HAP-1 (cell line): ENCODE results near the gene CA5B.
"Not testable (repeated sequence)": the region's sequence is repeated elsewhere in the genome, so short reads cannot be mapped to it uniquely, and the experiment has no call there.

Source experiments
- DNase-seq, 2 experiments: peaks; one replicate each; pipeline ENCODE4 v3.0.0-alpha.2; 2016 to 2020; ENCODE audit warnings: low spot score in 2 of 2
- H3K27me3 ChIP-seq: fragments of 250-450 bp; sonication (Bioruptor Pico); 2 replicates; pipeline ENCODE4 v1.5.1; 2020; ENCODE audit warnings: low read depth, mild to moderate bottlenecking, moderate library complexity
- H3K36me3 ChIP-seq: fragments of 250-450 bp; sonication (Bioruptor Pico); replicated peaks from 2 replicates; pipeline ENCODE4 v1.5.1; 2020; ENCODE audit warnings: mild to moderate bottlenecking
- H3K4me1 ChIP-seq: fragments of 250-450 bp; sonication (Bioruptor Pico); 2 replicates; pipeline ENCODE4 v1.5.1; 2020; ENCODE audit warnings: mild to moderate bottlenecking
- H3K4me3 ChIP-seq: fragments of 250-450 bp; sonication (Bioruptor Pico); 2 replicates; pipeline ENCODE4 v1.5.1; 2020; ENCODE audit warnings: mild to moderate bottlenecking, moderate library complexity
- H3K9me3 ChIP-seq: fragments of 250-450 bp; sonication (Bioruptor Pico); 2 replicates; pipeline ENCODE4 v1.5.1; 2020; ENCODE audit warnings: mild to moderate bottlenecking, moderate library complexity
- in situ Hi-C: fragments of 300-500 bp; cut with MboI; formaldehyde crosslinking; loops from 3 replicates; pipeline ENCODE4 v1.14.3; 2020; ENCODE audit warnings: low sequenced_read_pairs, inconsistent platforms, mixed read lengths

The CA5B gene, protein sequence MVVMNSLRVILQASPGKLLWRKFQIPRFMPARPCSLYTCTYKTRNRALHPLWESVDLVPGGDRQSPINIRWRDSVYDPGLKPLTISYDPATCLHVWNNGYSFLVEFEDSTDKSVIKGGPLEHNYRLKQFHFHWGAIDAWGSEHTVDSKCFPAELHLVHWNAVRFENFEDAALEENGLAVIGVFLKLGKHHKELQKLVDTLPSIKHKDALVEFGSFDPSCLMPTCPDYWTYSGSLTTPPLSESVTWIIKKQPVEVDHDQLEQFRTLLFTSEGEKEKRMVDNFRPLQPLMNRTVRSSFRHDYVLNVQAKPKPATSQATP

DNA sequence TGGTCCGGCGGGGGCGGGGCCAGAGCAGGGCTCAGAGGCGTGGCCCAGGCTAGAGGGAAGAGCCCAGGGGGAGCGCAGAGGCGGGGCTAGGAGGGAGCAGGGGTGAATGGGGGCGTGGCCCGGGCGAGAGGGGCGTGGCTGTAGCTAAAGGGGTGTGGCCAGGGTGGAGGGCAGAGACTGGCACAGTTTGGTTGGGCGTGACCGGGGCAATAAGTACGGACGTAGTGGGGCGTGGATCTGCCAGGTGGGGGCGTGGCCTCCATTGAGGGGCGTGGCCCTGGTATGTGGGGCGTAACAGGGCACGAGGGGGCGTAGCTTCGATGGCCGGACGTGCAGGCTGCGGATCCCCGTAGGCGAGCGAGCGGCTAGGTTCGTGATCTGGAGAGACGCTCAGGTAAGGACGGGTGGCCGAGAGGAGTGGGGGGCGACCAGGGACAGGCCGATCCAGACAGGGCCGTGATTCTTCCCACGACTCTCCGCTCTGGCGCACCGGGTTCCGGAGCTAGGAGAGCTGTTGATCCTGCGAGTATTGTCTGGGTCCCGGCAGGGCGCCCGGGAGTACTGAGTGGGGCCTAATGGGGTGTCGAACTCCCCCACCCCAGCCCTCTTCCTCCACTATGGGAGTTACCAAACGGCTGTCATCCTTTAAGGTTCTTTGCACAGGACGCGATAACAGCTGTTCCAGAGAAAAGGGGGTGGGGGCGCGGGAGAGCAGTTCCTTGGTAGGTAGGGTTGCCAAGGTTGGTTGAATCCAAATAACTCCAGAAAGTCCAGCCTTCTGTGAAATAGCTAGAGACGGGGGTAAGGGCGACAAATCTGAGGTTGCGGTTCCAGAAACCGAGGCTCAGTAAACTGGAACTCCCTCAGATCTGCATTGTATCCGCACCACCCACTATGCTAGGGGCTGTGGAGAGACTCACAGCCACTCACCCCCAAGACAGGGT is at the start of gene CA5B:
Gene CA5B, plus strand, starts transcription at position 312 of the 944 bp plus-strand sequence. CDS start 11,754 bp downstream, outside the sequence.
- Histone ChIP-seq H3K27me3 (no peaks in the 10 kb centered on the region), H3K36me3 (no peaks in the 10 kb centered on the region), H3K4me1 (peaks cover 22% of the 10 kb centered on the region), H3K9me3 (no peaks in the 10 kb centered on the region), H3K4me3 (peak within 1 kb of the TSS; percentile 57)
- in situ Hi-C loops, result no loop called here
- peak; percentile 93 to 100 for DNase-seq

DNA sequence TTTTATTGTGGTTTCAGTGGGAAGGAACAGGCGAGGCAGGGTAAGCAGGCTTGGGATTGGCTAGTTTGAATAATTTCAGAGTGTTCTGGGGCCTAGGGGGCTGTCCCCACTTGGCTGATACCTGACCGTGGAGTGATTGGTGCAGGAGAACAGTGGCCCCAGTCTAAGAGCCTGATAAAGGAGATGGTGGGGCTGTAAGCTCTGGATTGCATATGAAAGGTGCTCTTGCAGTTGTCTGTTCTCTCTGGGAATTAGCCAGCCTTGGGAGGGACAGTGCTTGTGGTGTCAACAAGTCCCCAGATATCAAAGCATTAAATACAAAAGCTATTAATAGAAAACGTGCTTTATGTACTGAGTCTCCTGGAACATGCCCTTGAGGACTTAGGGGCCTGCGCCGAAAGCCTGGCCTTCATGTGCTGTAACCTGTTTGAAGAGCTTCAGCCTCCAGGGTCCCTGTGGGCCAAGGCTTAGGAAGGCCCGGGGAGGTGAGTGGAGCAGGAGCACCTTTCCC is 43.1 kb upstream of the CA5B start:
- Histone ChIP-seq H3K9me3 (no peaks in the 10 kb centered on the region), H3K4me1 (no peaks in the 10 kb centered on the region), H3K36me3 (peaks cover 43% of the 10 kb centered on the region), H3K27me3 (no peaks in the 10 kb centered on the region), H3K4me3 (no peak overlapping the region)
- DNase-seq, result peak in 1 of 2 experiments; percentile 26
- in situ Hi-C loops, result loop anchor here (25.0 kb wide), 1 partner anchor 208 kb away; the partner anchor contains the start of gene PIR

DNA sequence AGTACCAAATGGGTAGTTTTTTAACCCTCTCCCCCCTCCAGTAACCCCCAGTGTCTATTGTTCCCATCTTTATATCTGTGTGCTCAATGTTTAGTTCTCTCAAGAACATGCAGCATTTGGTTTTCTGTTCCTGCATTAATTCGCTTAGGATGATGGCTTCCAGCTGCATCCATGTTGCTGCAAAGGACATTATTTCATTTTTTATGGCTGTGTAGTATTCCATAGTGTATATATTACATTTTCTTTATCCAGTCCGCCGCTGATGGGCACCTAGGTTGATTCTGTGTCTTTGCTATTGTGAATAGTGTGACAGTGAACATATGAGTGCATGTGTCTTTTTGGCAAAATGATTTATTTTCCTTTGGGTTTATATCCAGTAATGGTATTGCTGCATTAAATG is 41.6 kb upstream of the CA5B start:
- Histone ChIP-seq H3K4me3 (no peak overlapping the region), H3K36me3 (peaks cover 43% of the 10 kb centered on the region)

DNA sequence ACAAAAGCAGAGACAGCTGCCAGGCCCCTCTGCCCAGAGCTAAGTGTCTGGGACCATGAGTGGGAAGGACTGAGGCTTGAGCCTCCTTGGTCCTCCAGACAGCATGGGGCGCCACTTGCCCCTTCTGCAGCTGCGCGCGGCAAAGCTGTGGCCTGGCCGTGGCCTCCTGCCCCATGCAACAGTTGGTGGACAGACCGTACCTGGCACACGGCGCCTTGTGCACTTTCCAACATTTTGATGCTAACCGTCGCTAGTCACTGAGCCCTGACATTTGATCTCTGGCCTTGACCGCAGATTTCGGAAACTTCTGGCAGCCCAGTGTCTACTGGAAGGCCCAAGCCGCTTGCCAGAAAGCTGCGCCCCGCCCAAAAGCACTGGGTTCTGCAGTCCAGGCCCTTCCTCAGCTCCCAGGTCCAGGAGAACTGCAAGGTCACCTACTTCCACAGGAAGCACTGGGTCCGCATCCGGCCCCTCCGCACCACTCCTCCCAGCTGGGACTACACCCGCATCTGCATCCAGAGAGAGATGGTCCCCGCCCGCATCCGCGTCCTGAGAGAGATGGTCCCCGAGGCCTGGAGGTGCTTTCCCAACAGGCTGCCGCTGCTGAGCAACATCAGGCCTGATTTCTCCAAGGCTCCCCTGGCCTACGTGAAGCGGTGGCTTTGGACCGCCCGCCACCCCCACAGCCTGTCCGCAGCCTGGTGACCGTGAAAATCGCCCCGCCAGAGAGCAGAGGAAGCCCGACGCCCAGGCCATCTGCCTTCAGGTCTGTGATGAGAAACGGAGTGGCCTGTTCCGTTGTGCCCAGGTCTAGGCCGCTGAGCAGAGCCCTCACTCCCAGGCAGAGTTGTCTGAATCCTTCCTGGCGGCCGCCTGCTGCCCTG is 35.3 kb upstream of the CA5B start:
- H3K4me1 ChIP-seq, result no peaks in the 10 kb centered on the region
- no peak overlapping the region for H3K4me3 ChIP-seq
- peaks cover 17% of the 10 kb centered on the region for H3K36me3 ChIP-seq
- no peak for DNase-seq
- no peaks in the 10 kb centered on the region for H3K27me3 ChIP-seq
- in situ Hi-C loops, result no loop called here
- H3K9me3 ChIP-seq, result no peaks in the 10 kb centered on the region

More for the DNA sequence above, 41.6 kb upstream of the CA5B start:
- DNase-seq, result no peak
- Histone ChIP-seq H3K27me3 (no peaks in the 10 kb centered on the region), H3K9me3 (no peaks in the 10 kb centered on the region), H3K4me1 (no peaks in the 10 kb centered on the region)
- in situ Hi-C loops, result loop anchor here (25.0 kb wide), 1 partner anchor 209 kb away; the partner anchor contains the start of gene PIR

DNA sequence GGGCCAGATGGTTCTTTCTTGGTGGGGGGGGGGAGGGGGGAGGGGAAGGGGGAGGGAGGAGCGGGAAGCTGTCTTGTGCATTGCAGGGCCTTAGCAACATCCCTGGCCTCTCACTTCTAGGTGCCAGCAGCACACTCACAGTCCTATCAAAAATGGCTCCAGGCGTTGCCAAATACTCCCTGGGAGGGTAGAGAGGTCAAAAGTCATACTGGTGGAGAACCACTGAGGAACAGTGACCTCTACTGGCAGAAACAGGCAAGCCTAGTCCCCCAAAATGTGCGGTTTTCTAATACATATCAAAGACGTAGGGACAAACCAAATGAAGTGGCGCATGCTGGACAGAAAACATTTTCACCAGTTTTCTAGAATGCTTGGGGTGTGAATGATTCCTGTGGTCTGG is 34.3 kb upstream of the CA5B start:
- in situ Hi-C loops, H3K4me1 ChIP-seq, H3K4me3 ChIP-seq, H3K9me3 ChIP-seq, DNase-seq, H3K27me3 ChIP-seq: not testable (repeated sequence)
- peaks cover 11% of the 10 kb centered on the region for H3K36me3 ChIP-seq

DNA sequence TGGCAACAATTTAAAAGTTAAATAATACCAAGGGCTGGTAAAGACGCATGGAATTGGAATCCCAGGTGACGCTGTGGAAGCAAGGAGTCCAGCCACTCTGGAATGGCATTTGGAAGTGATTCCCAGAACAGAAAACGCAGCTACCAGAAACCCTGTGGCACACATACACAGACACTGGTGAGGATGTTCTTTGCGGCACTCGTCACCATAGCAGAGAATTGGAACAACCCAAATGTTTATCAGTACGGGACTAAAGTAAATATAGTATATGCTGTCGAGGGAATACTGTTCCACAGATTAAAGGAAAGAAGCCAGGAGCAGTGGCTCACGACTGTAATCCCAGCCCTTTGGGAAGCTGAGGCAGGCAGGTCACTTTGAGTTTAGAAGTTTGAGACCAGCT is 33.8 kb upstream of the CA5B start:
- H3K9me3 ChIP-seq, H3K4me1 ChIP-seq, in situ Hi-C loops, H3K4me3 ChIP-seq, DNase-seq, H3K27me3 ChIP-seq: not testable (repeated sequence)
- peaks cover 11% of the 10 kb centered on the region for H3K36me3 ChIP-seq

DNA sequence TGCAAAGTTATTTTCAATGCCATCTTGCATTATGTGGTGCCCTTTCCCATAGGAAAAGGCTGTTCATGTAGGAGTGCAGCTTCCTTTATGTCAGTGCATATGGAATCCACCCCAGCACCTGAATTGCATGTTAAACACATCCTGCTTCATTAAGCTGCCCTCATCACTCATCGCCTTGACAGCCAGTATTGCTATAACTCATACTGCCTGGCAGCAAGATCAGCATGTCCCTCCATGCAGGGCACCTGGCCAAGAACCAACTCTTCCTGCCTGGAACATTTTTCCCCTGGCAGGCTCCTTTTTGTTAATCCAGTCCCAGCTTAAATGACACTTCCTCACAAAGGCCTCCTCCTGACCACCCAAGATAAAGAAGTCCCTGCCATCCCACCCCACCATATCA is 23.5 kb upstream of the CA5B start:
- Histone ChIP-seq H3K27me3 (no peaks in the 10 kb centered on the region), H3K4me1 (peaks cover 7% of the 10 kb centered on the region; the same call in 1 of the 2 replicates), H3K36me3 (no peaks in the 10 kb centered on the region), H3K9me3 (no peaks in the 10 kb centered on the region), H3K4me3 (no peak overlapping the region)
- no peak for DNase-seq
- in situ Hi-C loops, result no loop called here

DNA sequence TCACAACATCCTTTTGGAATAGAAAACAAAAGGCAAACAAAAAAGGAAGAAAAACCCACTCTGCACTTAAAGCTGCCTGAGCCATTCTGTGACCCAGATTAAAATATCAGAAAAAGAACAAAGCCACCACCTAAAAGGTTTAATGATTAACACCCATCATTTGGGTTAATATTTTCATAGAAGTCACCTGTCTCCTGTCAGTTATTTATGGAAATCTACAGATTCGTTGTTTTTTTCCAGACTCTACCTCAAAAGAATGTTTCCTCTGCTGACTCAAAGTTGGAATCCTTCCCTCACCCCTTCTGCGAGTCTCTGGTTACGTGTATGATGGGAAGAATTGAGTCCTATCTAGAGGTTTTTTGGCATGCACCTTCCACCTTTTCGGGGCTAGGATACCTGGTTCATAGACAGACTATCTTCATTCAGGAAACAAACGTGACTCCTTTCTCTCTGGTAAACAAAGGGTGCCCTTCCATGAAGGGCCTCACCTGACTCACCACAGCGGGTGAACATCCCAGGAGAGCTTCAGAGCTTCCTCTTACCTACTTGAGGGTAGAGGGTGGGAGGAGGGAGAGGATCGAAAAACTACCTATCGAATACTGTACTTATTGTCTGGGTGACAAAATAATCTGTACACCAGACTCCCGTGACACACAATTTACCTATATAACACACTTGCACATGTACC is 19.6 kb upstream of the CA5B start:
- Histone ChIP-seq H3K9me3 (no peaks in the 10 kb centered on the region), H3K27me3 (no peaks in the 10 kb centered on the region), H3K36me3 (no peaks in the 10 kb centered on the region; the same call in 1 of the 2 replicates), H3K4me3 (no peak overlapping the region), H3K4me1 (no peaks in the 10 kb centered on the region)
- in situ Hi-C loops, result no loop called here
- no peak for DNase-seq

DNA sequence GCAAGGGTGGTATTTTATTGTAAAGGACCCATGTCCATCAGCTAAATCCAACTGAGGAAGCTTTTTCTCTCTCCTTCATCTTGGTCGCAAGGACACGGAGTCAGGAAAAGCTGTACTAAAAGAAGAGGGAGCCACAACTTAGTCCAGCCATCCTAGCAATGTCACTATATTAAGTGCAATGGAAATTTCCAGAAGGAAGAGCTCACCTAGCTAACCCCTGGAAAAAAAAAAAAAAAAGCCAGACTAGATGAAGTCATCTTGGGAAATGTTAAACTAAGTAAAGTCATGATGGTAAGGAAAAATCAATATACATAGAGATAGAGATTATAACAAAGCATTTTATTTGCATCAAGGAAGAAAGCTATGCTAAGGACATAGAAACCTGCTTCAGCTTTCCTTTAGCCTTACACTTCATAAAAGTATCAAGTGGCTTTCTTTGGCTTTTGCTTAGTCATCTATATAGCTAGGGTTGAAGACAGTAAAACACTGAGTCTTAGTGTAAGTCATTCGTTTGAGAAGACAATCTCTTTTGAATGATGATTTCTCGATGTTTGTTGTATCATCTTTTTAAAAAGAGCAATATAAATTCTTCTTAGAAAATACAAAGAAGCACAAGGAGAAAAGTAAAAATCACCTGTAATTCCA is 18.6 kb upstream of the CA5B start:
- H3K4me1 ChIP-seq, result no peaks in the 10 kb centered on the region
- no peaks in the 10 kb centered on the region for H3K9me3 ChIP-seq
- no peaks in the 10 kb centered on the region for H3K27me3 ChIP-seq
- in situ Hi-C loops, result no loop called here
- DNase-seq, result no peak
- H3K4me3 ChIP-seq, result no peak overlapping the region
- no peaks in the 10 kb centered on the region; the same call in 1 of the 2 replicates for H3K36me3 ChIP-seq

DNA sequence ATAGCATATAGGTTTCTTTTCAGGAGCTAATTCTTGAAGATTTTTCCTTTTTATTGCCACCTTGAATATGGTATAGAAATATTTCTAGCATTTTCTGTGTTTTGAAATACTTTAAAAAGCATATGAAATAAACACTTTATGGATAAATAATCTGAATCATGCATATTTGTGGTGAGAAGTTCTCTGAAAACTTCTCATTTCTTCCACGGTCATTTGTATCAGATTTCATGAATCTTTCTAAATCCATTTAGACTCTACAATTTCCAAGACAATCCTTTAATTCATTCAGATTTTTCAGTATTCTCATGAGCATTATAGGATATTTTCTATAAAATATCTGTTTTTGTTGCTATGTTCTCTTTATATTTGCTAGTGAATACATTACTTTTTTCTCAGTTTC is 16.2 kb upstream of the CA5B start:
- no peaks in the 10 kb centered on the region for H3K9me3 ChIP-seq
- H3K36me3 ChIP-seq, result no peaks in the 10 kb centered on the region; the same call in 1 of the 2 replicates
- no peak overlapping the region for H3K4me3 ChIP-seq
- no peaks in the 10 kb centered on the region for H3K27me3 ChIP-seq
- DNase-seq, result no peak
- H3K4me1 ChIP-seq, result no peaks in the 10 kb centered on the region
- in situ Hi-C loops, result no loop called here

DNA sequence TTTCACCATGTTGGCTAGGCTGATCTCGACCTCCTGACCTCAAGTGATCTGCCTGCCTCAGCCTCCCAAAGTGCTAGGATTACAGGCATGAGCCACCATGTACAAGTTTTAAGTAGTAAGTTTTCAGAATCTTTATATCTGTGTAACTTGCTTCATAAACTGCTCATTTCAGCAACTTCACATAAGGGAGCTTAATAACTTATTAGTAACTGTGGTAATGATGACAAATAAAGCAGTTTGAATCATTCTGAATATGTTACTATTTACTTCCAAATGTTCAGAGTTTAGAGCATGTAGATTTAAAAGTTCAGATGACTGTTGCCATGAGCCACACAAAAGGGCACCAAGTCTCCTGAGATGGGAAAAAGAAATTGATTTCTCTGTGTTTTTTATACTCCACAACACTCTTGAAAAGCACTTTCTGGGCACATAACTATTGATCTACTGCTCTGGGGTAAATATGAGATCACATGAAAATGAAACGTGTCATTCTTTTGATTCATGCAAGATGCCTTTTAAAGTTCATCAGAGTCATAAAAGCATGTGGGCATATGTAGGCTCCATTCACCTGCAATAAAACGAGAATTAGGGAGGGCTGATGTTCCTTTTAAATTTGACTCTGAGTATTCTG is 14.1 kb upstream of the CA5B start:
- H3K9me3 ChIP-seq, result no peaks in the 10 kb centered on the region
- H3K27me3 ChIP-seq, result no peaks in the 10 kb centered on the region
- in situ Hi-C loops, result no loop called here
- H3K36me3 ChIP-seq, result no peaks in the 10 kb centered on the region; the same call in 1 of the 2 replicates
- no peaks in the 10 kb centered on the region for H3K4me1 ChIP-seq
- H3K4me3 ChIP-seq, result no peak overlapping the region
- DNase-seq, result no peak

DNA sequence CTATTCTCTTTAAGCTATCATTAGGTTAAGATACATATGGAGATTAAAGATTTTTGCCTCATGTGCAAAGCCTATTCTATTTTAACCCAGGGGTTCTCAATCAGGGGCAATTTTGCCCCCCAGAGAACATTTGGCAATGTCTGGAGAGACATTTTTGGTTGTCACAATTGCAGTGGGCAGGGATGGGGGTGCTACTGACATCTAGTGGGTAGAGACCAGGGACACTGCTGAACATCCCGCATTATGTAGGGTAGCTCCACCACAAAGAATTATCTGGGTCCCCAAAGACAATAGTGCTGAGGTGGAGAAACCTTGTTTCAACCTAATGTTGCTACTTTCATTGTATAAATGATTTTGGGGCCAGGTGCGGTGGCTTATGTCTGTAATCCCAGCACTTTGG is 13.2 kb upstream of the CA5B start:
- Histone ChIP-seq H3K36me3 (no peaks in the 10 kb centered on the region; the same call in 1 of the 2 replicates), H3K4me3 (no peak overlapping the region), H3K4me1 (no peaks in the 10 kb centered on the region), H3K27me3 (no peaks in the 10 kb centered on the region), H3K9me3 (no peaks in the 10 kb centered on the region)
- in situ Hi-C loops, result no loop called here
- no peak for DNase-seq
